H1 (cell line): ENCODE results near the gene CHPF2. TPM values are rescaled to one million over a fixed set of nuclear protein-coding genes. Genes with fewer than 3 reads are reported as not detected.

Source experiments
- CTCF ChIA-PET: fragments of 300-600 bp; sonication (Branson Sonifier 250); formaldehyde crosslinking; loops from one replicate; lab custom pipeline; 2021; ENCODE audit not compliant: partially characterized antibody; lab: Charles Lee
- POLR2A ChIA-PET: fragments of 300-600 bp; sonication (Branson Sonifier 250); formaldehyde crosslinking; loops from one replicate; lab custom pipeline; 2021; ENCODE audit warnings: inconsistent platforms; ENCODE audit not compliant: partially characterized antibody; lab: Charles Lee
- DNase-seq, 2 experiments: peaks; one replicate each; pipeline versions ENCODE4 v3.0.0 to v3.0.0-alpha.2; 2010 to 2022; ENCODE audit warnings: low spot score in 2 of 2, low read depth in 1 of 2, mixed read lengths in 1 of 2
- FAIRE-seq: peaks from 2 replicates; lab custom pipeline; 2011; peaks lifted over from hg19 to GRCh38; lab: Jason Lieb, UNC
- H2AFZ ChIP-seq: 2 replicates; pipeline ENCODE4 v1.8.1; 2012; ENCODE audit warnings: low read length, inconsistent platforms
- H2AK5ac ChIP-seq: 2 replicates; pipeline ENCODE4 v1.6.1; 2013; ENCODE audit warnings: low read depth, low read length
- H2BK120ac ChIP-seq: replicated peaks from 2 replicates; pipeline ENCODE3; 2013; ENCODE audit warnings: low read depth, low read length, inconsistent platforms
- H2BK12ac ChIP-seq: 2 replicates; pipeline ENCODE4 v1.6.1; 2013; ENCODE audit warnings: low read depth, low read length
- H2BK15ac ChIP-seq: 2 replicates; pipeline ENCODE4 v1.6.1; 2013; ENCODE audit warnings: low read length
- H2BK20ac ChIP-seq: 2 replicates; pipeline ENCODE4 v1.6.1; 2013; ENCODE audit warnings: low read length
- H2BK5ac ChIP-seq: 2 replicates; pipeline ENCODE4 v1.6.1; 2013; ENCODE audit warnings: low read depth, low read length
- H3K14ac ChIP-seq: 2 replicates; pipeline ENCODE4 v1.6.1; 2013; ENCODE audit warnings: inconsistent platforms; ENCODE audit not compliant: insufficient read length
- H3K18ac ChIP-seq: 2 replicates; pipeline ENCODE4 v1.6.1; 2013; ENCODE audit warnings: low read length; ENCODE audit errors: extremely low read depth
- H3K23ac ChIP-seq: 2 replicates; pipeline ENCODE4 v1.6.1; 2013; ENCODE audit warnings: inconsistent platforms; ENCODE audit not compliant: insufficient read length
- H3K23me2 ChIP-seq: 2 replicates; pipeline ENCODE4 v1.6.1; 2013; ENCODE audit warnings: low read depth, low read length
- H3K27ac ChIP-seq: 2 replicates; pipeline ENCODE4 v1.6.1; 2011; ENCODE audit warnings: low read depth, low read length, inconsistent platforms
- H3K27me3 ChIP-seq, 4 experiments: replicated peaks in 1 of 4; 1 replicate in 1 of 4; 2 replicates in 3 of 4; pipeline versions ENCODE4 v1.6.1 to v1.8.1; 2011 to 2013; ENCODE audit warnings: low read length in 3 of 4, mild to moderate bottlenecking in 3 of 4, inconsistent platforms in 2 of 4, mixed read lengths in 2 of 4, moderate library complexity in 1 of 4; ENCODE audit not compliant: control insufficient read depth in 3 of 4, insufficient read depth in 3 of 4; ENCODE audit errors: extremely low read depth in 1 of 4
- H3K36me3 ChIP-seq, 4 experiments: 2 replicates each; pipeline versions ENCODE4 v1.6.1 to v1.8.1; 2011 to 2013; ENCODE audit warnings: mild to moderate bottlenecking in 4 of 4, low read length in 3 of 4, moderate library complexity in 2 of 4, control low read depth in 1 of 4, inconsistent platforms in 1 of 4; ENCODE audit not compliant: insufficient read depth in 4 of 4, control insufficient read depth in 2 of 4
- H3K4ac ChIP-seq: replicated peaks from 2 replicates; pipeline ENCODE3; 2013; ENCODE audit warnings: low read length, low read depth, mixed read lengths, inconsistent platforms; ENCODE audit not compliant: insufficient read length
- H3K4me1 ChIP-seq, 4 experiments: replicated peaks in 1 of 4; 1 replicate in 1 of 4; 2 replicates in 3 of 4; pipeline versions ENCODE4 v1.6.1 to v1.8.1; 2011 to 2013; ENCODE audit warnings: low read length in 3 of 4, inconsistent platforms in 2 of 4, mixed read lengths in 1 of 4; ENCODE audit not compliant: insufficient read depth in 4 of 4, control insufficient read depth in 3 of 4
- H3K4me2 ChIP-seq, 2 experiments: 2 replicates each; pipeline versions ENCODE4 v1.6.1 to v1.8.1; 2011 to 2013; ENCODE audit warnings: low read depth in 2 of 2, low read length in 2 of 2, control low read depth in 1 of 2, inconsistent platforms in 1 of 2, mild to moderate bottlenecking in 1 of 2; ENCODE audit not compliant: insufficient read depth in 1 of 2
- H3K4me3 ChIP-seq, 4 experiments: fragments of 200-600, 300-600 bp in 1 of 4; sonication (generic), shearing (Covaris generic), sonication (Bioruptor Twin) in 1 of 4; 2 replicates each; pipeline versions ENCODE4 v1.5.1 to v1.8.1; 2011 to 2016; ENCODE audit warnings: low read length in 4 of 4, low read depth in 3 of 4, control low read depth in 2 of 4, inconsistent platforms in 2 of 4, mild to moderate bottlenecking in 2 of 4, mixed read lengths in 1 of 4, moderate library complexity in 1 of 4; ENCODE audit not compliant: insufficient read depth in 2 of 4; ENCODE audit errors: extremely low read depth in 1 of 4
- H3K56ac ChIP-seq: replicated peaks from 2 replicates; pipeline ENCODE3; 2013; ENCODE audit warnings: low read depth, mild to moderate bottlenecking, mixed read lengths, low read length, inconsistent platforms; ENCODE audit not compliant: insufficient read length
- H3K79me1 ChIP-seq: 2 replicates; pipeline ENCODE4 v1.6.1; 2013; ENCODE audit warnings: low read depth, low read length, control low read depth
- H3K79me2 ChIP-seq, 2 experiments: 2 replicates each; pipeline versions ENCODE4 v1.6.1 to v1.8.1; 2012 to 2013; ENCODE audit warnings: low read length in 2 of 2, mild to moderate bottlenecking in 2 of 2, inconsistent platforms in 1 of 2; ENCODE audit not compliant: insufficient read depth in 2 of 2, control insufficient read depth in 1 of 2
- H3K9ac ChIP-seq, 4 experiments: replicated peaks in 1 of 4; 1 replicate in 1 of 4; 2 replicates in 3 of 4; pipeline versions ENCODE4 v1.6.1 to v1.8.1; 2011 to 2013; ENCODE audit warnings: low read depth in 3 of 4, low read length in 3 of 4, control low read depth in 2 of 4, mild to moderate bottlenecking in 2 of 4, moderate library complexity in 2 of 4, inconsistent platforms in 1 of 4; ENCODE audit errors: extremely low read depth in 1 of 4
- H3K9me3 ChIP-seq, 2 experiments: 2 replicates each; pipeline versions ENCODE4 v1.6.1 to v1.8.1; 2012 to 2013; ENCODE audit warnings: mild to moderate bottlenecking in 2 of 2, moderate library complexity in 2 of 2, control low read depth in 1 of 2, inconsistent platforms in 1 of 2, low read depth in 1 of 2, low read length in 1 of 2, mixed read lengths in 1 of 2; ENCODE audit not compliant: insufficient read depth in 2 of 2
- H4K20me1 ChIP-seq, 2 experiments: replicated peaks in 1 of 2; 2 replicates each; pipeline versions ENCODE3 to v1.8.1; 2011 to 2013; ENCODE audit warnings: inconsistent platforms in 2 of 2, low read length in 2 of 2, mild to moderate bottlenecking in 1 of 2; ENCODE audit not compliant: insufficient read depth in 2 of 2, control insufficient read depth in 1 of 2
- H4K5ac ChIP-seq: 2 replicates; pipeline ENCODE4 v1.6.1; 2013; ENCODE audit warnings: low read length, low read depth, mixed read lengths, inconsistent platforms; ENCODE audit not compliant: insufficient read length
- H4K8ac ChIP-seq: 2 replicates; pipeline ENCODE4 v1.8.0; 2013; ENCODE audit warnings: mild to moderate bottlenecking, moderate library complexity, low read length, inconsistent platforms; ENCODE audit not compliant: insufficient read depth; ENCODE audit errors: extremely low read depth
- H4K91ac ChIP-seq: replicated peaks from 2 replicates; pipeline ENCODE3; 2013; ENCODE audit warnings: low read length, mixed read lengths, inconsistent platforms; ENCODE audit not compliant: insufficient read length
- BCL11A ChIP-seq, 2 experiments: IDR thresholded peaks; one replicate each; pipeline ENCODE4 v1.6.1; 2011; ENCODE audit warnings: low read depth in 2 of 2, low read length in 2 of 2, mild to moderate bottlenecking in 2 of 2
- CEBPB ChIP-seq: IDR thresholded peaks from 2 replicates; pipeline ENCODE4 v1.6.1; 2012; ENCODE audit warnings: low read depth, low read length
- CREB1 ChIP-seq: IDR thresholded peaks from 2 replicates; pipeline ENCODE4 v1.6.1; 2012; ENCODE audit warnings: inconsistent platforms
- EGR1 ChIP-seq: IDR thresholded peaks from 2 replicates; pipeline ENCODE4 v1.6.1; 2011; ENCODE audit warnings: low read depth, low read length, borderline replicate concordance
- JUND ChIP-seq: IDR thresholded peaks from 2 replicates; pipeline ENCODE4 v1.6.1; 2011; ENCODE audit warnings: mild to moderate bottlenecking, improper control_type of control experiment, low read length
- TAF7 ChIP-seq: optimal IDR thresholded peaks from 2 replicates; pipeline ENCODE3; 2011; ENCODE audit warnings: low read depth, mild to moderate bottlenecking, inconsistent platforms, low read length, moderate library complexity, borderline replicate concordance
- TEAD4 ChIP-seq: IDR thresholded peaks from 2 replicates; pipeline ENCODE4 v1.6.1; 2012; ENCODE audit warnings: low read depth, low read length, inconsistent platforms, mixed read lengths
- YY1 ChIP-seq: IDR thresholded peaks from 2 replicates; pipeline ENCODE4 v1.6.1; 2011; ENCODE audit warnings: low read depth, mild to moderate bottlenecking, low read length
- WGBS, 2 experiments: shearing (Covaris generic) in 1 of 2; methylation state at CpG; one replicate each; pipeline versions ENCODE4 v1.1.6 to v1.1.7; 2013 to 2015; ENCODE audit warnings: low lambda C conversion rate in 2 of 2, mixed read lengths in 2 of 2, inconsistent platforms in 1 of 2, low coverage in 1 of 2, missing lambda C conversion rate in 1 of 2; ENCODE audit not compliant: insufficient replicate concordance in 2 of 2, insufficient coverage in 1 of 2, insufficient read length in 1 of 2; ENCODE audit errors: extremely low coverage in 1 of 2, missing lambda C conversion rate in 1 of 2; 5-methylcytosine and 5-hydroxymethylcytosine counted together
- polyA plus RNA-seq, 7 experiments: library from polyadenylated mRNA; depleted of rRNA in 3 of 7; stranded (reverse) in 5 of 7; unstranded in 2 of 7; fragments of >200 nt in 5 of 7; fragments of 200-250 nt in 2 of 7; gene quantifications; 1 replicate in 5 of 7; 2 replicates in 1 of 7; 4 replicates in 1 of 7; pipeline versions ENCODE4 v1.2.1 to v1.2.3, GENCODE V29; 2011 to 2013; ENCODE audit warnings: missing spikeins in 2 of 7, mixed read lengths in 2 of 7
- total RNA-seq: library from RNA; stranded (reverse); fragmentation: NEBNext Ultra II Directional; extraction: Animal tissue kit (Norgen Biotek cat#: 25700); gene quantifications from 2 replicates; pipeline ENCODE4 v1.2.1, GENCODE V29; 2021

CHPF2 gene
- total and polyA plus RNA-seq, 2 of the 8 experiments (the other 6 are each of a cell fraction or from before 2014, with no cell fraction given) = 14.4 to 20.6 TPM

DNA sequence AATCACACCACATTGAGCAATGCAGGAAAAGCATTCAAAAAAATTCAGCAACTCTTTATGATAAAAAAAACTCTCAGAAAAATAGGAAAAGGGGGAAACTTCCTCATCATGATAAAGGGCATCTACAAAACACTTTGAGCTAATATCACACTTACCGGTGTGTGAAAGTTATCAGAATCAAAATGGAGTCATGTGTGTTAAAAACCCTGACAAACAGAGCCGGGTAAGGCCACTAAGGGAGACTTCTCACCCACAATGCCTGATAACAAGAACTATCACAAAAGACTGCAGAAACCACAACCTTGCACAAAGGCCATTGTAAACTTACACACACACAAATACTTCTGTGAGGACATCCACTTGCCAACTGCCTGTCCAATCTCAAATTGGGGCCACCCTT, 51.0 kb downstream of the CHPF2 start:
- no peak for FAIRE-seq
- POLR2A ChIA-PET = no interaction called here
- H3K23me2 ChIP-seq = no peaks in the 10 kb centered on the region

More for the DNA sequence above, 51.0 kb downstream of the CHPF2 start:
- CTCF ChIA-PET = no interaction called here
- Histone ChIP-seq H2AFZ (no peak overlapping the region), H3K23ac (no peak overlapping the region), H2BK15ac (no peak overlapping the region), H4K8ac (no peak overlapping the region), H4K5ac (no peak overlapping the region), H3K4ac (no peak overlapping the region), H3K79me2 (no peaks in the 10 kb centered on the region), H2BK5ac (no peak overlapping the region), H4K20me1 (no peaks in the 10 kb centered on the region), H3K56ac (no peak overlapping the region), H3K14ac (no peak overlapping the region), H2AK5ac (no peak overlapping the region), H3K27me3 (peaks cover 0 to 3% (median 0%) of the 10 kb centered on the region in 4 experiments; a peak in 3 of 7 replicates), H2BK12ac (no peak overlapping the region), H3K27ac (no peak overlapping the region), H4K91ac (no peak overlapping the region), H3K4me2 (no peak overlapping the region), H3K4me3 (no peak overlapping the region), H3K18ac (no peak overlapping the region), H3K4me1 (peaks cover 0 to 5% (median 0%) of the 10 kb centered on the region in 4 experiments; a peak in 1 of 7 replicates), H2BK120ac (no peak overlapping the region), H3K79me1 (no peaks in the 10 kb centered on the region), H3K9me3 (no peaks in the 10 kb centered on the region), H3K36me3 (no peaks in the 10 kb centered on the region), H3K9ac (no peak overlapping the region), H2BK20ac (no peak overlapping the region)
- DNase-seq = no peak
- WGBS, 2 experiments = 81% methylated on average over 2 of the region's 2 CpGs; no CpG with 5 or more reads in 1 of the 2 experiments
- TF ChIP-seq YY1 (no peak), CEBPB (no peak), EGR1 (no peak), TAF7 (no peak), TEAD4 (no peak), CREB1 (no peak), JUND (no peak), BCL11A (IDR thresholded peaks at IDR 0.05; ENCODE audit: low read depth in 2 of 2, low read length in 2 of 2) (no peak)
